ENCODE results near the gene DGKK. TPM values are rescaled to one million over a fixed set of nuclear protein-coding genes. Genes with fewer than 3 reads are reported as not detected.

The DGKK gene
- total and polyA plus RNA-seq, 4 donors: 2.9 TPM; not detected in 3

DNA sequence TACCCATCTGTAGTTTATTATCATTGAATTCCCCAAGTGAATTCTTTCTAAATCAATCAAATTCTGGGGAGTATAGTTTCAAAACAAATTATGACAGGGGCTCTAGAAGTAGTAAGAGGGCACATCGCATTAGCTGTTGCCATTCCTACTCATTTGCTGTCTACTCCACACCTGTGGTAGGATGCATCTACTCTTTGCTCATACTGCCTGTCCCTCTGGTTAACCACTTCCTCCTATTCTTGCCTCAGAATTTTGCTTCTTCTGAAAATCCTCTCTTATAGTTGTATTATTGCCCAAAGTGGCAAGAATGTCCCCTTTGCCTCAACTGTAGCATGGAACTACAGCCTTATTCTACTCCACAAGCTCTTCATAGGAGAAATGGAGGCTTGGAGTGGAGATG is 12.7 kb upstream of the DGKK start:
- H3K4me3 ChIP-seq (ENCODE audit: low read depth in 1 of 3, low read length in 3 of 3): no peak overlapping the region
- H3K4me1 ChIP-seq (ENCODE audit: control insufficient read depth in 4 of 4, insufficient read depth in 4 of 4, low read length in 3 of 4): no peaks in the 10 kb centered on the region
- DNase-seq (ENCODE audit: low spot score): no peak
- no peak overlapping the region for H3K9ac ChIP-seq (ENCODE audit: low read depth in 1 of 2, low read length in 2 of 2)
- H3K36me3 ChIP-seq (ENCODE audit: control insufficient read depth in 4 of 4, insufficient read depth in 3 of 4, low read depth in 1 of 4, low read length in 3 of 4): no peaks in the 10 kb centered on the region
- peaks cover 0 to 2% (median 0%) of the 10 kb centered on the region in 4 donors for H3K27me3 ChIP-seq (ENCODE audit: control insufficient read depth in 4 of 4, insufficient read depth in 4 of 4, low read length in 3 of 4)
- 94% methylated on average over 1 of the region's 1 CpG for WGBS
- TF ChIP-seq, protein P1, sequence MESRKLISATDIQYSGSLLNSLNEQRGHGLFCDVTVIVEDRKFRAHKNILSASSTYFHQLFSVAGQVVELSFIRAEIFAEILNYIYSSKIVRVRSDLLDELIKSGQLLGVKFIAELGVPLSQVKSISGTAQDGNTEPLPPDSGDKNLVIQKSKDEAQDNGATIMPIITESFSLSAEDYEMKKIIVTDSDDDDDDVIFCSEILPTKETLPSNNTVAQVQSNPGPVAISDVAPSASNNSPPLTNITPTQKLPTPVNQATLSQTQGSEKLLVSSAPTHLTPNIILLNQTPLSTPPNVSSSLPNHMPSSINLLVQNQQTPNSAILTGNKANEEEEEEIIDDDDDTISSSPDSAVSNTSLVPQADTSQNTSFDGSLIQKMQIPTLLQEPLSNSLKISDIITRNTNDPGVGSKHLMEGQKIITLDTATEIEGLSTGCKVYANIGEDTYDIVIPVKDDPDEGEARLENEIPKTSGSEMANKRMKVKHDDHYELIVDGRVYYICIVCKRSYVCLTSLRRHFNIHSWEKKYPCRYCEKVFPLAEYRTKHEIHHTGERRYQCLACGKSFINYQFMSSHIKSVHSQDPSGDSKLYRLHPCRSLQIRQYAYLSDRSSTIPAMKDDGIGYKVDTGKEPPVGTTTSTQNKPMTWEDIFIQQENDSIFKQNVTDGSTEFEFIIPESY (IDR thresholded peaks at IDR 0.05): no peak
- TF ChIP-seq ATF3 (IDR thresholded peaks at IDR 0.05): no peak
- no peak for TF ChIP-seq MAX (IDR thresholded peaks at IDR 0.05)
- no peak for TF ChIP-seq EGR1 (IDR thresholded peaks at IDR 0.05; ENCODE audit: low read depth in 2 of 2)
- no peak for TF ChIP-seq SP1 (IDR thresholded peaks at IDR 0.05)
- TF ChIP-seq NR2F2 (IDR thresholded peaks at IDR 0.05): no peak
- TF ChIP-seq HNF4G (IDR thresholded peaks at IDR 0.05): no peak
- no peak overlapping the region for H3K27ac ChIP-seq (ENCODE audit: low read depth in 1 of 2, low read length in 2 of 2)
- H3K9me3 ChIP-seq (ENCODE audit: control insufficient read depth in 4 of 4, low read length in 3 of 4): peaks cover 0 to 10% (median 2%) of the 10 kb centered on the region in 4 donors

DNA sequence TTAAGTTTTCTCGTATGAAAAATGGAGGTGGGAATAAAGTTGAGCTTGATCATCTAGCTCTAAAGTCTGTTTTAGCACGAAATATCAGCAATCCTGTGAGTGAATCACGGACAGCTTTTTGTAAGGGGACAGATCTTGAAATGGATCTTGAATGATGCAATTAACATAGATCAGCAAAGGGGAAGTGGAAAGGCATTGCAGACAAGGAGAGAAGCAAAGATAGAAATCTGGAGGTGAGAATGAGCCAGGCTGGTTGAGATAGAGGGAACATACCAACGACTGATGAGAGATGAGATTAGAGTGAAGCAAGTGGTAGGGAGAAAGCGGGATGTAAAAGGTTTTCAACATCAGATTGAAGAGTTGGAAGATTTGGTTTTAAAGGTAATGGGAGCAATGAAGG is 4.6 kb upstream of the DGKK start:
- Histone ChIP-seq H3K9ac (ENCODE audit: low read depth in 1 of 2, low read length in 2 of 2) (no peak overlapping the region), H3K27ac (ENCODE audit: low read depth in 1 of 2, low read length in 2 of 2) (no peak overlapping the region), H3K4me1 (ENCODE audit: control insufficient read depth in 4 of 4, insufficient read depth in 4 of 4, low read length in 3 of 4) (peaks cover 0 to 4% (median 3%) of the 10 kb centered on the region in 4 donors), H3K4me3 (ENCODE audit: low read depth in 1 of 3, low read length in 3 of 3) (no peak overlapping the region), H3K36me3 (ENCODE audit: control insufficient read depth in 4 of 4, insufficient read depth in 3 of 4, low read depth in 1 of 4, low read length in 3 of 4) (no peaks in the 10 kb centered on the region), H3K9me3 (ENCODE audit: control insufficient read depth in 4 of 4, low read length in 3 of 4) (no peaks in the 10 kb centered on the region), H3K27me3 (ENCODE audit: control insufficient read depth in 4 of 4, insufficient read depth in 4 of 4, low read length in 3 of 4) (peaks cover 0 to 16% (median 2%) of the 10 kb centered on the region in 4 donors)
- WGBS: 61% methylated on average over 5 of the region's 5 CpGs
- DNase-seq (ENCODE audit: low spot score): no peak
- TF ChIP-seq, protein P2, sequence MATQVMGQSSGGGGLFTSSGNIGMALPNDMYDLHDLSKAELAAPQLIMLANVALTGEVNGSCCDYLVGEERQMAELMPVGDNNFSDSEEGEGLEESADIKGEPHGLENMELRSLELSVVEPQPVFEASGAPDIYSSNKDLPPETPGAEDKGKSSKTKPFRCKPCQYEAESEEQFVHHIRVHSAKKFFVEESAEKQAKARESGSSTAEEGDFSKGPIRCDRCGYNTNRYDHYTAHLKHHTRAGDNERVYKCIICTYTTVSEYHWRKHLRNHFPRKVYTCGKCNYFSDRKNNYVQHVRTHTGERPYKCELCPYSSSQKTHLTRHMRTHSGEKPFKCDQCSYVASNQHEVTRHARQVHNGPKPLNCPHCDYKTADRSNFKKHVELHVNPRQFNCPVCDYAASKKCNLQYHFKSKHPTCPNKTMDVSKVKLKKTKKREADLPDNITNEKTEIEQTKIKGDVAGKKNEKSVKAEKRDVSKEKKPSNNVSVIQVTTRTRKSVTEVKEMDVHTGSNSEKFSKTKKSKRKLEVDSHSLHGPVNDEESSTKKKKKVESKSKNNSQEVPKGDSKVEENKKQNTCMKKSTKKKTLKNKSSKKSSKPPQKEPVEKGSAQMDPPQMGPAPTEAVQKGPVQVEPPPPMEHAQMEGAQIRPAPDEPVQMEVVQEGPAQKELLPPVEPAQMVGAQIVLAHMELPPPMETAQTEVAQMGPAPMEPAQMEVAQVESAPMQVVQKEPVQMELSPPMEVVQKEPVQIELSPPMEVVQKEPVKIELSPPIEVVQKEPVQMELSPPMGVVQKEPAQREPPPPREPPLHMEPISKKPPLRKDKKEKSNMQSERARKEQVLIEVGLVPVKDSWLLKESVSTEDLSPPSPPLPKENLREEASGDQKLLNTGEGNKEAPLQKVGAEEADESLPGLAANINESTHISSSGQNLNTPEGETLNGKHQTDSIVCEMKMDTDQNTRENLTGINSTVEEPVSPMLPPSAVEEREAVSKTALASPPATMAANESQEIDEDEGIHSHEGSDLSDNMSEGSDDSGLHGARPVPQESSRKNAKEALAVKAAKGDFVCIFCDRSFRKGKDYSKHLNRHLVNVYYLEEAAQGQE (IDR thresholded peaks at IDR 0.05): no peak
- no peak for TF ChIP-seq GABPA (IDR thresholded peaks at IDR 0.05 in 1 of 2, conservative IDR thresholded peaks at IDR 0.05 in 1 of 2)
- TF ChIP-seq HNF4G (IDR thresholded peaks at IDR 0.05): no peak
- TF ChIP-seq TAF1 (conservative IDR thresholded peaks at IDR 0.05): no peak
- TF ChIP-seq, protein P1 (IDR thresholded peaks at IDR 0.05): no peak
- TF ChIP-seq RAD21 (IDR thresholded peaks at IDR 0.05): no peak

All from liver (tissue), 9 donors.